ENCODE data around the gene YWHAH.

Gene YWHAH

DNA sequence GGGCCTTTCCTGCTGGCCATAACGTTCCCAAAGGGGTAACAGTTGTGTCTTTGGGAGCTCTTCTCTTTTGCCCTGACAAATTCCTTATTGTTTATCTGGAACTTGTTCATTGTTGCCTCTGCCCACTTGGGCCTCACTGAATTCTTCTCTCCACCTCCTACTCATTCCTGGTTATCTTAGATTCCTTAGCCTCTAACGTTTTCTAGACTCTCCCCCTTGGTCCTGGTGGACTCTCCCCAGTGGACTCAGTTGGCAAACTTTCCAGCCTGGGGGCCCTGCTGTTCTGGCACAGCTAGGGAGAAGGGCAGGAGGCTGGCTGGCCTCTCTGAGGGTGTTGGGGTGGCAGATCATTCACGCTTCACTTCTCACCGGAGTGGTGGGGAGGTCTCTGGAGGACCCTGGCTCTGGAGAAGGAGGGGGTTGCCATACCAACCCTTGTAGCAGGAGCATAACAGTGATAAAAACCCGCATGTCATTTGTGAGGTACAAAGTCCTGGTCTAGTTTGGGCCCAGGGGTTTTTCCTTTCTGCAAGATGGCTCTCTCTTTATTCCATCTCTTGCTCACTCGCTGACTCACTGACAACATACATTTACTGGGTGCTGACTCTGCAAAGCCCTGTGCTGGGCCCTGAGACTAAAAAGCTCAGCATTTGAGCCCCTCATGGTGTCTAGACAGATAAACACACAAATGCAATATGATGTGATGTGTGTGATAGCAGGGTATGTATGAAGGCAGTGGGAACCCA, 39.7 kb downstream of the YWHAH start:
- DNase-seq, result no peak

DNA sequence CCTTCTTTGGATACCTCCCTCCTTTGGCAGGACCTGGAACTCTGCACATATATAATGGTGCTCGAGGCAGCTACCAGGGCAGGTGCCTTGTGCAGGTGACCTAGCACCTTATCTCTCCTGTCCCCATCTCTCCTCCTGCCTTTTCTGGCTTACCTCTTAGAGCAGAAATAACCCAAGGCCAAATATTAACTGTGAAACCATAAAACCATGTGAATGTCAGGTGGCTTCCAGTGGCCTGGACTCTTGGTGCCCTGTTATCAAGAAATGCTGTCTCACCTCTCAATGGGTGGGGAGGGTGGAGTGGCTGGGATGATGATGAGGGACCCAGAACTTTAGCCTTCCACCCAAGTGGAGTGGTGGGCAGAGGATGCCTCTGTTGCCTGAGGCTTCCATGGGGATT, 42.9 kb downstream of the YWHAH start:
- DNase-seq, result no peak

DNA sequence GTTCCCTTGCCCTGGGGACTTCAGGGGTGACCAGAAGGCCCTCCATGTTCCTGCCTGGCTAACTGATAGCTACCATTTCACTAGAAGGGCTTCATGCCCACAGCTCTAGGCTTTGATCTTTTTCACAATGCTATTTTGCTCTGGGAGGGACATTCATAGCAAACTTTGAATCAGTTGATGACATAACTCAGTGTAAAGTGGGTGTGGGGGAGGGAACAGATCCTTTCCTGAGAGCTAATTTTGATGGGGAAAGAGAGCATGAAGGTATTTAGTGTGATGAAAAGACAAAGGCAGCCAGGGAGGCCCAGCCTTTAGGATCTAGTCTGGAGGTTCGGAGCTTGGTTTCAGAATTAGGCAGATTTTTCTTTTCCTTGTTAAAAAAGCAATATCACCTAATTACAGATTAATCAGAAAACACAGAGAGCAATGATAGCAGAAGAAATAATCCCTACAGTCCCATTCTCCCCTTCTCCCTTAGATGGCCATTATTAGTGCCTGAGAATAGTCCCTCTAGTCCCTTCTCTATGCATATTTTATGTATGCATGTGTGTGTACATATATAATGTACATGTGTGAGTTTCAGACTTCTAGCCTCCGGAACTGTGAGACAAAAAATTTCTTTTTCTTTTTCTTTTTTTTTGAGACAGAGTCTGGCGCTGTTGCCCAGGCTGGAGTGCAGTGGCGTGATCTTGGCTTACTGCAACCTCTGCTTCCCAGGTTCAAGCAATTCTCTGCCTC, 46.9 kb downstream of the YWHAH start:
- no peak for DNase-seq

DNA sequence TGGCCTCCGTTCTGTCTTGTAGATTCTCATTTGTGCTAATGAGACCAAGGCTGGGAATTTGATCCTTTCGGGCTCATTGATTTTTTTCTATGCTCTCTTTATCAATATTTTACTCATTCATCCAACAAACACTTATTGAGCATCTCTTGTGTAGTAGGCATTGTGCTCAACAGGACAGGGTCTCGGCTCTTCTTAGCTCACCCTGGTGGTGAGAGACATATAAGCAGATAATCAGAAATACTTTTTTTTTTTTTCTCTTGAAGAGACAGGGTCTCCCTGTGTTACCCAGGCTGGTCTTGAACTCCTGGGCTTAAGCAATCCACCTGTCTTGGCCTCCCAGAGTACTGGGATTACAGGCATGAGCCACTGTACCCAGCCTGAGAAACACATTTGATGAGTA, 50.7 kb downstream of the YWHAH start:
- DNase-seq, result no peak

DNA sequence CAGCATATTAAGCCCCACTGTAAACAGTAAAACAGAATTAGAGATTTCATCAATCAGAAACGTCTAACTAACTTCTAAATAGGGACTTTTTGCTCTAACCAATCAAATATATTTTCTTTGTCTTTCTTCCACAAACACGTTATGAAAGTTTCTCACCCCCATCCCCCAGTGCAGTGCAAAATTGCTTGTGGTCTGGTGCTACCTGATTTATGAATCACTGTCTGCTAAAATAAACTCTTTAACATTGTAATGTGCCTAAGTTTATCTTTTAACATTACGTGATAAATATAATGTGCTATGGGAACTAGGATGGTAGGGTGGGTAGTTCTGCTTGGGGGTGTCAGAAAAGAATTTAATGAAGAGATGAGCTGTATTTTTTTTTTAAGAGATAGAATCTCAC, 51.5 kb downstream of the YWHAH start:
- DNase-seq, result no peak

DNA sequence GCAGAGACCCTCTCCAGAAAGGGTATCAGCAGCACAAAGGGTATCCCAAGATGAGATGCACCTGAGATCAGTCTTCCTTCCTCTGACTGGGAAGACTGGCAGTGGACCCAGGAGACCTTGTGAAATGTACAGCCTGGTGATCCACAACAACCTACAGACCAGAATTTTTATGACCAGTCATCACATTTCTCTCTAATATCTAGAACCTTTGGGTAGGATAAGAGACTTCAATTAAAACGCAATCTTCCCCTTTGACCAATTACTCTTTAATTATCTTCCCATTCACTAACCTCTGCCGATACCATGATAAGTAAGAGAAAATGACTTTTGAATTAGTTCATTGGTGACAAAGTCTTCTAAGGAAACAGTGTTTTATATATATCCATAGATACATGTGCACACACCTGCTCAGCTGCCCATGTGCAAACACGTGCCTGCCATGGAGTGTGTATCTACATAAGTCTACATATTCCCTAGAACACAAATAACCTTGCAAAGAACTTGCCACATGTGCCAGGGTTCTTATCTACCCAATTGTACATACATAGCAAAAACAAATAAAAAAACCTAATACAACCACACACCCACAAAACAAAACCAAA, 54.5 kb downstream of the YWHAH start:
- DNase-seq, result no peak

DNA sequence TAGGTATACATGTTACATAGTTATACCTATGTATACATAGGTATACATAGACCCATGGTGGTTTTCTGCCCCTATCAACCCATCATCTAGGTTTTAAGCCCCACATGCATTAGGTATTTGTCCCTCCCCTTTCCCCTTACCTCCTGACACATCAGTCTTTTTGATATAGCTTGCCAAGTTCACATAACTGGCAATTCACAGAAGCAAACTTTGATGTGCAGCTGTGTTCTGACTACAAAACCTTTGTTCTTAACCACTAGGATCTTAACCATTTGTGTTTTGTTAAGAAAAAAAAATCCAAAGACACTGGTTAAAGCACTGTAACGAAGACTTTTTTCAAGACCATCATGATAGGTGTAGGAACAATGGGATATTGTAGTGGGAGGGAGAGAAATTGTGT, 55.8 kb downstream of the YWHAH start:
- no peak for DNase-seq

DNA sequence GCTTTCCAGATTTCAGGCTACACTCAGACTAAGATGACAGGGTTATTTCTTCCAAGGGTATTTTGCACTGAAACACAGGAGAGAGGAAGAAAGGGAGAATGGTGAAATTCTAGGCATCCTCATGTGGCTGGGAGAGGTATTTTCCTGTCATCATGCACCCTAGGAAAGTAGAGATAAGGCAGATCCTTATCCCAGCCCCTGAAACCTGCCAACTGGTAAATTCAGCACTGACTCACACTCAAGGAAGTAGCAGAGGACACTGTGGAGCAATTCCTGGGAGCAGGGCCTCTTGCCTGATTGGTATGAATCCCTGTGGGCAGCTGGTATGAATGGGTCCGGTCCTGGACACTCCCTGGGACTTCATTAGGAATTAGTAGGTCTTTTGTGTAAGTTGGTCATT, 61.1 kb downstream of the YWHAH start:
- DNase-seq, result no peak

Measured in NCI-H1694 (cell line).